Large intestine (tissue), 3 donors: ENCODE data around the gene CEP350. TPM values are rescaled to one million over a fixed set of nuclear protein-coding genes. Genes with fewer than 3 reads are reported as not detected.

Experiments
- DNase-seq, 2 donors: peaks; one replicate each; pipeline versions ENCODE4 v3.0.0 to v3.0.0-alpha.2; 2013
- H3K27ac ChIP-seq: one replicate; pipeline ENCODE4 v1.5.1; 2013; ENCODE audit warnings: low read length
- H3K27me3 ChIP-seq: 2 replicates; pipeline ENCODE4 v1.6.1; 2013; ENCODE audit warnings: low read length; ENCODE audit not compliant: control insufficient read depth, insufficient read depth
- H3K36me3 ChIP-seq: 2 replicates; pipeline ENCODE4 v1.6.1; 2013; ENCODE audit warnings: low read length; ENCODE audit not compliant: control insufficient read depth, insufficient read depth
- H3K4me1 ChIP-seq: one replicate; pipeline ENCODE4 v1.6.1; 2013; ENCODE audit warnings: low read length; ENCODE audit not compliant: control insufficient read depth, insufficient read depth
- H3K4me3 ChIP-seq: one replicate; pipeline ENCODE4 v1.5.1; 2013; ENCODE audit warnings: low read length
- H3K9me3 ChIP-seq: one replicate; pipeline ENCODE4 v1.6.1; 2013; ENCODE audit warnings: mild to moderate bottlenecking, low read depth, low read length, moderate library complexity; ENCODE audit not compliant: control insufficient read depth
- WGBS: methylation state at CpG from one replicate; pipeline ENCODE4 v1.1.5; 2013; ENCODE audit warnings: low lambda C conversion rate; ENCODE audit not compliant: insufficient coverage; 5-methylcytosine and 5-hydroxymethylcytosine counted together
- polyA plus RNA-seq: library from polyadenylated mRNA; unstranded; fragments of 120-200 nt; gene quantifications from one replicate; pipeline ENCODE4 v1.2.1, GENCODE V29; 2013

The CEP350 gene
- polyA plus RNA-seq, 1 donor: 34.2 TPM

DNA sequence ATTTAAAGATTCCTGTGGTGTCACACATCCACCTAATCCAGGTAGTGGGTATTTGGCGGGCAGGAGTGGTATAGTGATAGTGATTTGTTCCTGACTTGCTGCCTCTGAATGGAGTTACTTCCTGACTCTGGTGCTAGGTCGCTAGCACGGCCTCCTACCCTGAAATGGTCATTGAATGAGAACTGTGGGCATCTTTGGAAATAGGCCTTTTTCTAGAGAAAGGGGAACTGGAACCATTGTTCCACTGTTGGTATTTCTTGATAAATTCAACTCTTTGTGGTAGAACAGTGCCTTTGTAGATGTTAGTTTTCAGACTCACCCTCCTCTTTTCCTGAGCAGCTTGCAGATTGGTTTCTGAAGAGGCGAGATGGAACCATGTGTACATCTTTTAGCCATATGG is 201.6 kb downstream of the CEP350 start:
- Histone ChIP-seq H3K36me3 (no peaks in the 10 kb centered on the region), H3K4me3 (no peak overlapping the region), H3K27me3 (peaks cover 20% of the 10 kb centered on the region), H3K27ac (no peak overlapping the region), H3K9me3 (no peaks in the 10 kb centered on the region), H3K4me1 (peaks cover 26% of the 10 kb centered on the region)
- DNase-seq: no peak
- WGBS: no CpG with 5 or more reads among the region's 4 CpGs

DNA sequence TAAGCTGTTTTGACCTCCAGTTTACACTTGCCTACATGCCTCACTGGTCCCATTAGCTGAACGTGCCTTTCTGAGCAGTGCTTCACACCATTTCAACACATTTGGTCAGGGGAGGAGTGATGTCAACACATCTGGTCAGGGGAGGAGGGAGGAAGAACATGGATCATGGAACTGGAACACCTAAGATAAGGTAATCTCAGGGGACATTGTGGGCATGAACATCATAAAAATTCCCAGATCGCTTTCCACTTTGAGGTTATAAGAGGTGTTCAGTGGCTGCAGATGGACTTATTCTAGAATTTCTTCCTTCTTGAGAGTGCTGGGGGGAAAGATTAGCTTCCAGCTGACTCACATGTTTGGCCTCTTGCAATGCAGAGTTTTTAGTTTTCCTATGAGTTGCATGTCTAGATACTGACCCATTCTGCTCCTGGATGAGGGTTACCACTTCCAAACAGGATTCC is 202.1 kb downstream of the CEP350 start:
- H3K27me3 ChIP-seq: peaks cover 18% of the 10 kb centered on the region
- no peaks in the 10 kb centered on the region for H3K36me3 ChIP-seq
- H3K4me1 ChIP-seq: peaks cover 26% of the 10 kb centered on the region
- DNase-seq: no peak
- no CpG with 5 or more reads among the region's 2 CpGs for WGBS
- no peak overlapping the region for H3K4me3 ChIP-seq
- no peaks in the 10 kb centered on the region for H3K9me3 ChIP-seq
- H3K27ac ChIP-seq: no peak overlapping the region

DNA sequence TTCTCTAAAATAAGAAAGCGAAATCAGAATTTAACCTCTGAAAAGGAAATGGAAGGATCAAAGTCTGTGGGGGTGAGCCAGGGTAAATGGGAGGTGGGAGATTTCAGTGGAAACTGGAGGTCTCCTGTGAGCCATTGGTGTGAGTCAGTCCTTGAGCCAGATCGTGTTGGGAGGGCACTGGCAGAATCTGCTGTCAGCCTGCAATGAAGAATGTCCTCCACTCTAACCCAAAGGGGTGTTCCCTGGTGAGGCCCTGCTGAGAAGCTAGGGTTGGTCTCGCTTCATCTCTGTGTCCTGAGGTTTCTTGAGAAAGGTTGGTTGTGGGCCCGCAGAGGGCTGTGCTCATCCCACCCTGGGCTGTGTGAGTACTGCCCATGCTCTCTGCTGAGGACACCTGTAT is 202.5 kb downstream of the CEP350 start:
- H3K36me3 ChIP-seq: no peaks in the 10 kb centered on the region
- H3K27ac ChIP-seq: peak overlapping the region; percentile 10
- WGBS: no CpG with 5 or more reads among the region's 4 CpGs
- DNase-seq: no peak
- H3K27me3 ChIP-seq: peaks cover 18% of the 10 kb centered on the region
- H3K4me3 ChIP-seq: no peak overlapping the region
- peaks cover 26% of the 10 kb centered on the region for H3K4me1 ChIP-seq
- no peaks in the 10 kb centered on the region for H3K9me3 ChIP-seq

DNA sequence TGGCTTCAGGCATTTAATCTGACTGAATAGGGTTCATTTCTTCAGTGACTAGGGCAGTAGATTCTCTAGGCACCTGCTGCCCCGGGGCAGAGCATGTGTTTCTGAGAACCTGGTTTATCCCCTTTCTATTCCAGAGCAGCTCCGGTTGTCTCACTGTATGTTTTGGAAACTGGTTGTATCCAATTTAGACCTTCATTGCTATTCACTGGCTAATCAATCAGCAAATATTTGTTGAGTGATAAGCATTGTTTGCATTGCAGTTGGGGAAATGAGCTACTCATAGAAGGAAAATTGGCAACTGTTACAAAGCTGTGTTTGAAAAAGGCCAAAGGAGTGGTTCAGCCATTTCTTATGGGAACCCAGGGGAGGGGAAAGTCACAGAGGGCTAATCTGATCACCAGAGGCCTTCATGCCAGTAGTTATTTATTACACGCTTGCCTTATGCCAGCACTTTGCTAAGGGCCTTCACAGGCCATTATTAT is 203.0 kb downstream of the CEP350 start:
- no peaks in the 10 kb centered on the region for H3K9me3 ChIP-seq
- H3K36me3 ChIP-seq: no peaks in the 10 kb centered on the region
- peaks cover 26% of the 10 kb centered on the region for H3K4me1 ChIP-seq
- peak in 1 of 2 donors; percentile 79 for DNase-seq
- H3K4me3 ChIP-seq: no peak overlapping the region
- H3K27me3 ChIP-seq: peaks cover 16% of the 10 kb centered on the region
- no CpG with 5 or more reads among the region's 3 CpGs for WGBS
- H3K27ac ChIP-seq: peak overlapping the region; percentile 10

DNA sequence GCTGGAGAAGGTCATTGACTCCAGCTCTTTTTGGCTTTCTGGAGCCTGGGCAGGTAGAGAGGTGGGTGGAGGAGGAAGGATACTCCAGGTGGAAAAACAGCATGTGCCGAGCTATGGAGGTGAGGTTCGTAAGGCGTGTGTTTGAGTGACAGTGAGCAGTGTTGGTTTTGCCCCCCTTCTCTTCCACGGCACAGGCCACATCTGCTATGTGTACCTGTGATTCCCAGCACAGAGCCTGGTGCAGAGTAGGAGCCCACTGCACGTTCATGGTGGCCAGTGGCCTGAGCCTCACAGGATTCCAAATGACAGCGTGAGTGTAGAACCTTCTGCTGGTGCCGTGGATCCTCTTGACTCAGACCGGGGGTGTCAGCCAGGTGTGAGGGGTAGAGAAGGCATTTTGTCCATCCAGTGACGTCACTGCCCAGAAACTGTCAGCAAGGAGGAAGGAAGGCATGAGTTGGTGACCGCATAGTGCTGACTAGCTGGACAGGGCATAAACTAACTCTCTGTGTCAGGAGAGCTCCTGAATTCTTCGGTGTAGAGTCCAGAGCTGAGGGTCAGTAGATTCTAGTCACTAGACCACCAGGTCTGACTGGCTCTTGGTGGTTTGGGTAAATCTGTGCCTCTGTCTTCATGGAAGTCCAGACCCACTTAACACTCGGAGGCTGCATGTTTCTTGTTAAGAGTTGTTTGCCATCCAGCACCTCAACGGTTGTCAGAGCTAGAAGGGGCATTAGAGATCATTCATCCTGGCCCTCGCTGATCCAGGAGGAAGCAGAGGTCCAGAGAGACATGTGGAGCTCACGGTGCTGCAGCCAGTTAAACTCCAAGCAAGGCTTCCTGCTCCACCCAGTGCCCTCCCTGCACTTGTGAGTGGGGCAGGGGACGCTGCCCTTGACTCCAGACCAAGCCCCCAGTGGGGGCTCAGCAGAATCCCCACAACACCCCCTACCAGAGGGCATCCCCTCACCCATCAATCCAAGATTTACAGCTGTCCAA is 203.8 kb downstream of the CEP350 start:
- no CpG with 5 or more reads among the region's 16 CpGs for WGBS
- Histone ChIP-seq H3K4me1 (peaks cover 26% of the 10 kb centered on the region), H3K27ac (peak overlapping the region; percentile 28), H3K9me3 (no peaks in the 10 kb centered on the region), H3K36me3 (no peaks in the 10 kb centered on the region), H3K4me3 (no peak overlapping the region), H3K27me3 (peaks cover 11% of the 10 kb centered on the region)
- DNase-seq: no peak

DNA sequence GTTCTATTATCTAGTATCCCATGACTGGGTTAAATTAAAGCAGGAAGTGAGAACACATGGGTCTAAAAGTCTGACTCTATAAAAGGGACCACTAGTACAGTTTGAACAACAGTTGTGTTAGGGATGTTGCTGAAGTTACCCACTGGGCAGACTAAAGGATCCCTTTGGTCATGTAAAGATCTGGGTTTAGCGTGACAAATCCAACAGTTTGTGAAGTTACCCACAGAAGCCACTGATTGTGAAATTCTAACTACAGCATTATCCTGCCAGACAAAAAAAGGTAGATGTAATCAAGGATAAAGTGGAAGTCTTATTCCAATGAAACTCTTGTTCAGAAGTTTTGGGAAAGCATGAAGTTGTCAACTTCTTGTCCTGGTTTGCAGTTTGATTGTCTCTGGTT is 205.7 kb downstream of the CEP350 start:
- H3K9me3 ChIP-seq: no peaks in the 10 kb centered on the region
- peaks cover 4% of the 10 kb centered on the region for H3K27me3 ChIP-seq
- no CpG with 5 or more reads among the region's 1 CpG for WGBS
- no peak for DNase-seq
- no peaks in the 10 kb centered on the region for H3K36me3 ChIP-seq
- no peak overlapping the region for H3K27ac ChIP-seq
- H3K4me3 ChIP-seq: no peak overlapping the region
- peaks cover 22% of the 10 kb centered on the region for H3K4me1 ChIP-seq

DNA sequence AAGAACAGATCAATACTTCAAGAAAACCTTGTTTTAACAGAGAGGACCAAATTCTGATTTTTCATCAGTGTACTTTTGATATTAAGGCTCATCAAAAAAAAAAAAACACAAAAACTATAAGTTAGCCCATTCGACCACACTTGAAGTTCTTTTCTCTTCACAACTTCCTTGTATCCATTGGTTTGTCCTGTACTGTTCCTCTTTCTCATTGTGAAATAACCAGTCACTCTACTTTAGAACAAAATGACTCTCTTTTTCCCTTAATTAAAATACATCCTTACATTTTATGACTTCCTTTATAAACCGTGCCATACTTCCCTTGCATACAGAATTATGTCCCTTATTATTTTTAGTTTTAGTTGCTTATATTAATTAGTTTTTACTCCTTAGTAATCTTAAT is 208.4 kb downstream of the CEP350 start:
- WGBS: 94% methylated on average over 2 of the region's 2 CpGs
- no peaks in the 10 kb centered on the region for H3K9me3 ChIP-seq
- no peak overlapping the region for H3K27ac ChIP-seq
- H3K27me3 ChIP-seq: no peaks in the 10 kb centered on the region
- peaks cover 4% of the 10 kb centered on the region for H3K36me3 ChIP-seq
- no peak for DNase-seq
- peaks cover 14% of the 10 kb centered on the region for H3K4me1 ChIP-seq
- H3K4me3 ChIP-seq: no peak overlapping the region

Other genes with a start within 250 kb of the CEP350 start
- 5.5 TPM for gene FAM163A, start 211.5 kb upstream of the CEP350 start, polyA plus RNA-seq
- 54.0 TPM for gene TOR1AIP2, start 77.0 kb upstream of the CEP350 start, polyA plus RNA-seq
- gene TOR1AIP1, start 72.5 kb upstream of the CEP350 start, polyA plus RNA-seq: 26.0 TPM
- 43.3 TPM for gene QSOX1, start 200.1 kb downstream of the CEP350 start, polyA plus RNA-seq